Uterine smooth muscle cell (primary cell): ENCODE data around the gene UBE2Z. TPM values are rescaled to one million over a fixed set of nuclear protein-coding genes. Genes with fewer than 3 reads are reported as not detected.

Experiments
- total RNA-seq: library from RNA; depleted of rRNA; stranded (reverse); fragments of >200 nt; gene quantifications from 2 replicates; pipeline ENCODE4 v1.2.3, GENCODE V29; 2014

The UBE2Z gene
- total RNA-seq: 64.6 and 74.8 TPM in 2 replicates

GRCh38 chr17:48908047-48908843 lies at the start of gene UBE2Z:
UBE2Z (plus strand) TSS chr17:48908407; CDS start chr17:48908504, 97 bp downstream.

GRCh38 chr17:48944515-48945260 lies 36.5 kb downstream of the UBE2Z start, which contains the start of gene SNF8:
SNF8 (minus strand) TSS chr17:48944842; CDS start chr17:48944734, 108 bp downstream.

Other genes starting within 250 kb of the UBE2Z start
- not detected in 2 replicates for gene PRAC1, start 185.9 kb upstream of the UBE2Z start, total RNA-seq
- gene PRAC2, start 185.2 kb upstream of the UBE2Z start, total RNA-seq: not detected in 2 replicates
- not detected in 2 replicates for gene HOXB13, start 179.7 kb upstream of the UBE2Z start, total RNA-seq
- gene TTLL6, start 91.2 kb upstream of the UBE2Z start, total RNA-seq: not detected in 2 replicates
- 52.5 and 53.5 TPM in 2 replicates for gene CALCOCO2, start 77.4 kb upstream of the UBE2Z start, total RNA-seq
- 36.5 and 45.2 TPM in 2 replicates for gene ATP5MC1, start 15.6 kb upstream of the UBE2Z start, total RNA-seq
- gene SNF8, start 36.4 kb downstream of the UBE2Z start, total RNA-seq: 110 and 124 TPM in 2 replicates
- gene GIP, start 60.2 kb downstream of the UBE2Z start, total RNA-seq: not detected in 2 replicates
- 0.44 and 0.62 TPM in 2 replicates for gene IGF2BP1, start 89.0 kb downstream of the UBE2Z start, total RNA-seq
- gene B4GALNT2, start 224.4 kb downstream of the UBE2Z start, total RNA-seq: under 0.01 TPM in 1 of 2 replicates, not detected in the other